H1 (cell line): ENCODE data around the gene FAM167B. TPM values are rescaled to one million over a fixed set of nuclear protein-coding genes. Genes with fewer than 3 reads are reported as not detected.

Experiments used
- ATF2 ChIP-seq: IDR thresholded peaks from 2 replicates; pipeline ENCODE4 v1.6.1; 2012; ENCODE audit warnings: low read length, inconsistent platforms
- ATF3 ChIP-seq: IDR thresholded peaks from 2 replicates; pipeline ENCODE4 v1.6.1; 2011; ENCODE audit warnings: low read depth, mild to moderate bottlenecking, low read length; ENCODE audit not compliant: insufficient read depth
- CHD7 ChIP-seq: fragments of 300-600 bp; sonication (generic); IDR thresholded peaks from 2 replicates; pipeline ENCODE4 v1.7.1; 2012; ENCODE audit warnings: low read length, moderate library complexity, mild to moderate bottlenecking, inconsistent platforms; ENCODE audit not compliant: insufficient replicate concordance
- USF2 ChIP-seq: IDR thresholded peaks from 2 replicates; pipeline ENCODE4 v1.6.1; 2011; ENCODE audit warnings: low read length, improper control_type of control experiment
- ZNF274 ChIP-seq: IDR thresholded peaks from 2 replicates; pipeline ENCODE4 v1.7.0; 2012; ENCODE audit warnings: low read length, borderline replicate concordance; ENCODE audit errors: extremely low read depth
- polyA plus RNA-seq, 7 experiments: library from polyadenylated mRNA; depleted of rRNA in 3 of 7; stranded (reverse) in 5 of 7; unstranded in 2 of 7; fragments of >200 nt in 5 of 7; fragments of 200-250 nt in 2 of 7; gene quantifications; 1 replicate in 5 of 7; 2 replicates in 1 of 7; 4 replicates in 1 of 7; pipeline versions ENCODE4 v1.2.1 to v1.2.3, GENCODE V29; 2011 to 2013; ENCODE audit warnings: missing spikeins in 2 of 7, mixed read lengths in 2 of 7
- total RNA-seq: library from RNA; stranded (reverse); fragmentation: NEBNext Ultra II Directional; extraction: Animal tissue kit (Norgen Biotek cat#: 25700); gene quantifications from 2 replicates; pipeline ENCODE4 v1.2.1, GENCODE V29; 2021

Gene FAM167B
- total and polyA plus RNA-seq, 2 of the 8 experiments (the other 6 are each of a cell fraction or from before 2014, with no cell fraction given): 2.8 to 3.9 TPM

- TF ChIP-seq CHD7 (no peak), ZNF274 (no peak), ATF2 (no peak), USF2 (no peak), ATF3 (no peak)
Measured at GRCh38 chr1:32255072-32256071, 8.3 kb downstream of the FAM167B start (continued).
